ENCODE measurements around the gene DOCK8.
"Not testable (repeated sequence)": the region's sequence is repeated elsewhere in the genome, so short reads cannot be mapped to it uniquely, and the experiment has no call there.

Gene DOCK8

GRCh38 chr9:227860-228259 is 13.2 kb downstream of the DOCK8 start:
- no peak for DNase-seq

GRCh38 chr9:228929-229695 is 14.4 kb downstream of the DOCK8 start:
- no peak for DNase-seq

- DNase-seq: not testable (repeated sequence)
Measured at GRCh38 chr9:231625-232024, 17.0 kb downstream of the DOCK8 start.

DNA sequence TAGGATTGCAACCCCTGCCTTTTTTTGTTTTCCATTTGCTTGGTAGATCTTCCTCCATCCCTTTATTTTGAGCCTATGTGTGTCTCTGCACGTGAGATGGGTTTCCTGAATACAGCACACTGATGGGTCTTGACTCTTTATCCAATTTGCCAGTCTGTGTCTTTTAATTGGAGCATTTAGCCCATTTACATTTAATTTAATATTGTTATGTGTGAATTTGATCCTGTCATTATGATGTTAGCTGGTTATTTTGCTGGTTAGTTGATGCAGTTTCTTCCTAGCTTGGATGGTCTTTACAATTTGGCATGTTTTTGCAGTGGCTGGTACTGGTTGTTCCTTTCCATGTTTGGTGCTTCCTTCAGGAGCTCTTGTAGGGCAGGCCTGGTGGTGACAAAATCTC is 19.0 kb downstream of the DOCK8 start:
- DNase-seq: not testable (repeated sequence)

DNA sequence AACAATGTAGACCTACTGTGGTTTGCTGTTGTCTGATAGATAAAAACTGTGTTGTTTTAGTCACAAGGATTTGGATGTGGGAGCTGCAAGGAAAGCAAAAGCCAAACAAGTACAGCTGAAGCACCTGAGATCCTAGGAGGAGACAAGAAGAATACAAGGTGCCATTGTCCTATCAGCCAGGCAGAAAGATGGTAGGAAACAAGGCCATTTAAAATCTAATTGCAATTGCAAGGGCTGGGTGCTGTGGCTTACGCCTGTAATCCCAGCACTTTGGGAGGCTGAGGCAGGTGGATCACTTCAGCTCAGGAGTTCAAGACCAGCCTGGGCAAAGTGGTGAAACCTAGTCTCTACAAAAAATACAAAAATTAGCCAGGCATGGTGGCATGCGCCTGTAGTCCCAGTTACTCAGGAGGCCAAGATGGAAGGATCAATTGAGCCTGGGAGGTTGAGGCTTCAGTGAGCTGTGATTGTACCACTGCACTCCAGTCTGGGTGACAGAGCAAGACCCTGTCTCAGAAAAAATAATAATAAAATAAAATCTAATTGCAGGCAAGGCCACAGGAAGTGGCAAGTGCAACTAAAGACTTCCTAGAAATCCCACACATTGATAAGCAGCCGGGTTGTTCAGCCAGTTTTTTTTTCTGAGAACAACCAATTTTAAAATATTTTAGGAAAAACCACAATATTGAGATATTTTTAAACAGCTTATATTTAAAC is 22.6 kb downstream of the DOCK8 start:
- no peak for DNase-seq

- no peak for DNase-seq
Measured at GRCh38 chr9:237858-238345, 23.2 kb downstream of the DOCK8 start.

DNA sequence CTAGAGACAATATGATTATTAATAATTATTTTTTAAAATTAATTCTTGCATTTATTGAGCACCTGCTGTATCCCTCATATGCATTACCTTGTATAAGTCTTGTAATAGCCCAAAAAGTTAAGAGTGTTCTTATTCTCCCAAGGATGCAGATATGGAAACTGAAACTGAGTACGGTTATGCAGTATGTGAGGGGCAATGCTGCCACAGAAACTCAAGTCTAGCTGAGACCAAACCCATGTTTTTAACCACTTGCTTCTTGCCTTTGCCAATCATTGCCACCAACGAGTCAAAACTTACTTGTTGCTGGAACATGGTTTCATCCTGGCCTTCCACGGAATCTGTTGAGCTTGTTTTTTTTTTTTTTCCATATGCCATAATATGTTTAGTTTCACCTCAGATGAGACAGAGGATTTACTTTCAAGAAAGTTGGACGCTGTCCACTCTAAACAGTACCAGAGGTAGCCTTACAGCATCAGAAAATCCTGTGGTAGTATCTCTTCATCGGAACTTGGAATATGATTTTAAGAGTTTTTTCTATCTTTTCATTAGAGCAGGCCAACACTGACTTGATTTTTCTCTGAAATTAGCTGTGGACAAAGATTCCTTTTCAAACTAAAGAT is 27.9 kb downstream of the DOCK8 start:
- DNase-seq: no peak

GRCh38 chr9:248278-248961 is 33.8 kb downstream of the DOCK8 start:
- no peak for DNase-seq

- no peak for DNase-seq
Measured at GRCh38 chr9:249025-249424, 34.4 kb downstream of the DOCK8 start.

DNA sequence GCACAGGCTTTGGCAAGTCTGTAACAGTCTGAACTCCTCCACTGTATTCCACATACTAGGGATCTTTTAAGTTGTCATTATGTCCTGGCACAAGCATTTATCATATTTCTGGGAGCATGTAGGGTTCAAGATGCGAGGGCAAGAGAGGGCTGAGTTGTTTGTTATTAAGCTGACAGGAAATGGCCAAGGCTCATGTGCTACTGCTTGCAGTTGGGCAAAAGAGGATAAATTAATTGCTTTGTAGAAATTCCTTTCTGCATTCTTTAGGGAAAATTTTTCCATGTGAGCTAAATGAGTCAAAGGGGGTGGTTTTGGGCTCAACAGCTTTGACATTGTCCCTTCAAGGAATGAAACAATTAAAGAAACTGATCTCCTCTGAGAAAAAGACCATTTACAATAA is 35.4 kb downstream of the DOCK8 start:
- DNase-seq: no peak

DNA sequence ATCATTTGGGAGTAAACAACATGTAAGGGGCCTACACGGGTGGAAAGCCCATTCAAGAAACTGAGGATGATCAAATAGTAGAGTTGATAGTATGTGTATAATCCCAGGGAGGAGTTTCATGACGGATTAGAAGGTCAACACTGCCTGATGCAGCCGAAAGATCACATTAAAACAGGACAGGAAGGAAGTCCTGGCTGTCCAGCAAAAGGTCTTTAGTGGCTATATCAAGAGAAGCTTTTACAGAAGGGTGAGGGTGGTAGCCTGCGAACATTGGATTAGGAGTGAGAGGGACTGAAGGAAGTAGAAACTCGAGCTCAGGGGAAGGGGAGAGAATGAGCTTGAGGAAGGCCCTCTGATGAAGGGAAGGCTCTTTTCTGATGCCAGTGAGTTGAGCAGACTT is 36.0 kb downstream of the DOCK8 start:
- no peak for DNase-seq

- DNase-seq: no peak
Measured at GRCh38 chr9:251398-251797, 36.7 kb downstream of the DOCK8 start.

DNA sequence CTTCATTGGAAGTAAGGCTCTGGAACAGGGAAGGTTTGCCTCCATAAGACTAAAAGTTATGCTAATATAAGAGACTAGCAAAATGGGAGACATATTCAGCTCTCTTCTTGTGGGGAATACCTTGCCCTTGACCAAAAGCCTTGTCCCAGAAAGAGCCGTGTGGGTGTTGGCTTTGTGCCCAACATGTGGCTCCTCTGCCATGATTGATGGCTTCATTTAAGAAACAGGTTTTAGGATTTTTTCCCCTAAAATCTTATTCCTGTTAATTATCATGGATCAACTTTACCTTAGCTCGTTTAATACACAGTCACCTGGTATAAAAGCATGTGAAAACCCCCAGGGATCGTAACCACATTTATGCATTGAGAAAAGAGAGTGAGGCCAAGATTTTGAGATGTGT is 38.9 kb downstream of the DOCK8 start:
- DNase-seq: no peak

DNA sequence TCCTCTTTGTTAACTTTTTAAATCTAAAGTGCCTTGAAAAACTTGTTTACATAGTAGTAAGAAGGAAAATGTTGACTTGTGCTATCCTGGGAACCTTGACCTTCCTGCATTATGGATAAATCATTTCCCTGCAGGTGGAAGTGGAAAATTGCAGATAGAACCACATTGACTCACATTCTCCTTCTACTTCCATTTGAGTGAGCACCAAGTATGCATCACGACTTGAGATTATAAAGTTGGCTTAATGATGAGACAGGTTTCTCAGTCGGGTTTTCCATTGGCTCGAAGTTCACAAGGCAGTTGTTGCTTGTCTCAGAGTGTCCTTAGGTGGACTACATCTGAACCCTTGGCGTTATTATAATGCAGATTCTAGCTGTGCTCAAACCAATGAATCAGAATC is 39.9 kb downstream of the DOCK8 start:
- DNase-seq: no peak

DNA sequence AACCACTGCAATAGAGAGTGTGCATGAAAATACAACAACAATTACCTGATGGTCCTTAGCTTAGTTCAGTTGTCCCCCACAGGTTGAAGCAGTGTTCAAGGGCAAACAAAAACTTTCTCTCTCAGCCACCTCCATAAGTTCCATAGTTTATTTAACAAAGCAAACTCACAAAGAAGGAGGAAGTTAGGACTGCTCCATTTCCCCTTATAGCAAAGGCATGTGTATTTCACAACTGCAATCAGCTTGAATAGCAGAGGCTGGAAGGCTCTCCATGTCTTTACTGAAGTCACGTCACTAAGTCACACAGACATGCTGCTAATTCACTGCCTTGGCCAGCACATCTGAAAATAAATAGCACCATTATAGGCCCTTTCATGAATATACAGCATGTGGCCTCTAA is 43.3 kb downstream of the DOCK8 start:
- no peak for DNase-seq

- DNase-seq: no peak
Measured at GRCh38 chr9:259405-260404, 45.0 kb downstream of the DOCK8 start.

- DNase-seq: no peak
Measured at GRCh38 chr9:264231-264630, 49.6 kb downstream of the DOCK8 start.

GRCh38 chr9:265209-265870 is 50.7 kb downstream of the DOCK8 start:
- DNase-seq: no peak

DNA sequence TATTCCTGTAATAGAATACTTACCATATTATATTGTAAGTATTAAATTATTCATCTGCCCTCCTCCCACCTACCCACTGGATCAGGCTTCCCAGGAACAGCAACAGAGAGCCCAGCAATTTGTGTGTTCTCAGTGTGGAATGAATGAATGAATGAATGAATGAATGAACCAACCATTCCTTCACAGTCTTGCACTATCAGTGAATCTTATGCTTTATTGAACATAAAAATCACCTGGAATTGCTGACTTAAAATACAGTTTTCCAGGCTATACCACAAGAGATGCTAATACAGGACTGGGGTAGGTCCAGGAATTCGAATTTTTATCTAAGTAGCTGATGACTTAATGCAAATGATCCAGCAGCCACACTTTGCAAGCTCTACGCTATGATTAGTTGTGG is 51.6 kb downstream of the DOCK8 start:
- DNase-seq: no peak

GRCh38 chr9:268616-269015 is 54.0 kb downstream of the DOCK8 start:
- DNase-seq: no peak

- DNase-seq: no peak
Measured at GRCh38 chr9:269081-269711, 54.5 kb downstream of the DOCK8 start.
